H1 (cell line): ENCODE measurements around the gene ADGRA3. TPM values are rescaled to one million over a fixed set of nuclear protein-coding genes. Genes with fewer than 3 reads are reported as not detected.

Experiments
- CTCF ChIA-PET: fragments of 300-600 bp; sonication (Branson Sonifier 250); formaldehyde crosslinking; loops from one replicate; lab custom pipeline; 2021; ENCODE audit not compliant: partially characterized antibody; lab: Charles Lee
- POLR2A ChIA-PET: fragments of 300-600 bp; sonication (Branson Sonifier 250); formaldehyde crosslinking; loops from one replicate; lab custom pipeline; 2021; ENCODE audit warnings: inconsistent platforms; ENCODE audit not compliant: partially characterized antibody; lab: Charles Lee
- DNase-seq, 2 experiments: peaks; one replicate each; pipeline versions ENCODE4 v3.0.0 to v3.0.0-alpha.2; 2010 to 2022; ENCODE audit warnings: low spot score in 2 of 2, low read depth in 1 of 2, mixed read lengths in 1 of 2
- FAIRE-seq: peaks from 2 replicates; lab custom pipeline; 2011; peaks lifted over from hg19 to GRCh38; lab: Jason Lieb, UNC
- H2AFZ ChIP-seq: 2 replicates; pipeline ENCODE4 v1.8.1; 2012; ENCODE audit warnings: low read length, inconsistent platforms
- H2AK5ac ChIP-seq: 2 replicates; pipeline ENCODE4 v1.6.1; 2013; ENCODE audit warnings: low read depth, low read length
- H2BK120ac ChIP-seq: replicated peaks from 2 replicates; pipeline ENCODE3; 2013; ENCODE audit warnings: low read depth, low read length, inconsistent platforms
- H2BK12ac ChIP-seq: 2 replicates; pipeline ENCODE4 v1.6.1; 2013; ENCODE audit warnings: low read depth, low read length
- H2BK15ac ChIP-seq: 2 replicates; pipeline ENCODE4 v1.6.1; 2013; ENCODE audit warnings: low read length
- H2BK20ac ChIP-seq: 2 replicates; pipeline ENCODE4 v1.6.1; 2013; ENCODE audit warnings: low read length
- H2BK5ac ChIP-seq: 2 replicates; pipeline ENCODE4 v1.6.1; 2013; ENCODE audit warnings: low read depth, low read length
- H3K14ac ChIP-seq: 2 replicates; pipeline ENCODE4 v1.6.1; 2013; ENCODE audit warnings: inconsistent platforms; ENCODE audit not compliant: insufficient read length
- H3K18ac ChIP-seq: 2 replicates; pipeline ENCODE4 v1.6.1; 2013; ENCODE audit warnings: low read length; ENCODE audit errors: extremely low read depth
- H3K23ac ChIP-seq: 2 replicates; pipeline ENCODE4 v1.6.1; 2013; ENCODE audit warnings: inconsistent platforms; ENCODE audit not compliant: insufficient read length
- H3K23me2 ChIP-seq: 2 replicates; pipeline ENCODE4 v1.6.1; 2013; ENCODE audit warnings: low read depth, low read length
- H3K27ac ChIP-seq: 2 replicates; pipeline ENCODE4 v1.6.1; 2011; ENCODE audit warnings: low read depth, low read length, inconsistent platforms
- H3K27me3 ChIP-seq, 4 experiments: replicated peaks in 1 of 4; 1 replicate in 1 of 4; 2 replicates in 3 of 4; pipeline versions ENCODE4 v1.6.1 to v1.8.1; 2011 to 2013; ENCODE audit warnings: low read length in 3 of 4, mild to moderate bottlenecking in 3 of 4, inconsistent platforms in 2 of 4, mixed read lengths in 2 of 4, moderate library complexity in 1 of 4; ENCODE audit not compliant: control insufficient read depth in 3 of 4, insufficient read depth in 3 of 4; ENCODE audit errors: extremely low read depth in 1 of 4
- H3K36me3 ChIP-seq, 4 experiments: 2 replicates each; pipeline versions ENCODE4 v1.6.1 to v1.8.1; 2011 to 2013; ENCODE audit warnings: mild to moderate bottlenecking in 4 of 4, low read length in 3 of 4, moderate library complexity in 2 of 4, control low read depth in 1 of 4, inconsistent platforms in 1 of 4; ENCODE audit not compliant: insufficient read depth in 4 of 4, control insufficient read depth in 2 of 4
- H3K4ac ChIP-seq: replicated peaks from 2 replicates; pipeline ENCODE3; 2013; ENCODE audit warnings: low read length, low read depth, mixed read lengths, inconsistent platforms; ENCODE audit not compliant: insufficient read length
- H3K4me1 ChIP-seq, 4 experiments: replicated peaks in 1 of 4; 1 replicate in 1 of 4; 2 replicates in 3 of 4; pipeline versions ENCODE4 v1.6.1 to v1.8.1; 2011 to 2013; ENCODE audit warnings: low read length in 3 of 4, inconsistent platforms in 2 of 4, mixed read lengths in 1 of 4; ENCODE audit not compliant: insufficient read depth in 4 of 4, control insufficient read depth in 3 of 4
- H3K4me2 ChIP-seq, 2 experiments: 2 replicates each; pipeline versions ENCODE4 v1.6.1 to v1.8.1; 2011 to 2013; ENCODE audit warnings: low read depth in 2 of 2, low read length in 2 of 2, control low read depth in 1 of 2, inconsistent platforms in 1 of 2, mild to moderate bottlenecking in 1 of 2; ENCODE audit not compliant: insufficient read depth in 1 of 2
- H3K4me3 ChIP-seq, 4 experiments: fragments of 200-600, 300-600 bp in 1 of 4; sonication (generic), shearing (Covaris generic), sonication (Bioruptor Twin) in 1 of 4; 2 replicates each; pipeline versions ENCODE4 v1.5.1 to v1.8.1; 2011 to 2016; ENCODE audit warnings: low read length in 4 of 4, low read depth in 3 of 4, control low read depth in 2 of 4, inconsistent platforms in 2 of 4, mild to moderate bottlenecking in 2 of 4, mixed read lengths in 1 of 4, moderate library complexity in 1 of 4; ENCODE audit not compliant: insufficient read depth in 2 of 4; ENCODE audit errors: extremely low read depth in 1 of 4
- H3K56ac ChIP-seq: replicated peaks from 2 replicates; pipeline ENCODE3; 2013; ENCODE audit warnings: low read depth, mild to moderate bottlenecking, mixed read lengths, low read length, inconsistent platforms; ENCODE audit not compliant: insufficient read length
- H3K79me1 ChIP-seq: 2 replicates; pipeline ENCODE4 v1.6.1; 2013; ENCODE audit warnings: low read depth, low read length, control low read depth
- H3K79me2 ChIP-seq, 2 experiments: 2 replicates each; pipeline versions ENCODE4 v1.6.1 to v1.8.1; 2012 to 2013; ENCODE audit warnings: low read length in 2 of 2, mild to moderate bottlenecking in 2 of 2, inconsistent platforms in 1 of 2; ENCODE audit not compliant: insufficient read depth in 2 of 2, control insufficient read depth in 1 of 2
- H3K9ac ChIP-seq, 4 experiments: replicated peaks in 1 of 4; 1 replicate in 1 of 4; 2 replicates in 3 of 4; pipeline versions ENCODE4 v1.6.1 to v1.8.1; 2011 to 2013; ENCODE audit warnings: low read depth in 3 of 4, low read length in 3 of 4, control low read depth in 2 of 4, mild to moderate bottlenecking in 2 of 4, moderate library complexity in 2 of 4, inconsistent platforms in 1 of 4; ENCODE audit errors: extremely low read depth in 1 of 4
- H3K9me3 ChIP-seq, 2 experiments: 2 replicates each; pipeline versions ENCODE4 v1.6.1 to v1.8.1; 2012 to 2013; ENCODE audit warnings: mild to moderate bottlenecking in 2 of 2, moderate library complexity in 2 of 2, control low read depth in 1 of 2, inconsistent platforms in 1 of 2, low read depth in 1 of 2, low read length in 1 of 2, mixed read lengths in 1 of 2; ENCODE audit not compliant: insufficient read depth in 2 of 2
- H4K20me1 ChIP-seq, 2 experiments: replicated peaks in 1 of 2; 2 replicates each; pipeline versions ENCODE3 to v1.8.1; 2011 to 2013; ENCODE audit warnings: inconsistent platforms in 2 of 2, low read length in 2 of 2, mild to moderate bottlenecking in 1 of 2; ENCODE audit not compliant: insufficient read depth in 2 of 2, control insufficient read depth in 1 of 2
- H4K5ac ChIP-seq: 2 replicates; pipeline ENCODE4 v1.6.1; 2013; ENCODE audit warnings: low read length, low read depth, mixed read lengths, inconsistent platforms; ENCODE audit not compliant: insufficient read length
- H4K8ac ChIP-seq: 2 replicates; pipeline ENCODE4 v1.8.0; 2013; ENCODE audit warnings: mild to moderate bottlenecking, moderate library complexity, low read length, inconsistent platforms; ENCODE audit not compliant: insufficient read depth; ENCODE audit errors: extremely low read depth
- H4K91ac ChIP-seq: replicated peaks from 2 replicates; pipeline ENCODE3; 2013; ENCODE audit warnings: low read length, mixed read lengths, inconsistent platforms; ENCODE audit not compliant: insufficient read length
- BCL11A ChIP-seq, 2 experiments: IDR thresholded peaks; one replicate each; pipeline ENCODE4 v1.6.1; 2011; ENCODE audit warnings: low read depth in 2 of 2, low read length in 2 of 2, mild to moderate bottlenecking in 2 of 2
- CBX5 ChIP-seq: fragments of 300-800, 300-1000 bp; sonication (generic); IDR thresholded peaks from 2 replicates; pipeline ENCODE4 v1.7.1; 2016; ENCODE audit warnings: antibody characterized with exemption, low read length, low read depth
- EGR1 ChIP-seq: IDR thresholded peaks from 2 replicates; pipeline ENCODE4 v1.6.1; 2011; ENCODE audit warnings: low read depth, low read length, borderline replicate concordance
- HDAC6 ChIP-seq: IDR thresholded peaks from one replicate; pipeline ENCODE4 v1.7.1; 2012; ENCODE audit warnings: low read depth, mild to moderate bottlenecking, inconsistent platforms, low read length, moderate library complexity
- JUND ChIP-seq: IDR thresholded peaks from 2 replicates; pipeline ENCODE4 v1.6.1; 2011; ENCODE audit warnings: mild to moderate bottlenecking, improper control_type of control experiment, low read length
- MAFK ChIP-seq: IDR thresholded peaks from 2 replicates; pipeline ENCODE4 v1.6.1; 2012; ENCODE audit warnings: low read depth, mild to moderate bottlenecking, improper control_type of control experiment, low read length
- SIRT6 ChIP-seq: IDR thresholded peaks from one replicate; pipeline ENCODE4 v1.7.1; 2012; ENCODE audit warnings: low read length, inconsistent platforms
- SP1 ChIP-seq: IDR thresholded peaks from 2 replicates; pipeline ENCODE4 v1.6.1; 2011; ENCODE audit warnings: low read depth, low read length
- TAF7 ChIP-seq: optimal IDR thresholded peaks from 2 replicates; pipeline ENCODE3; 2011; ENCODE audit warnings: low read depth, mild to moderate bottlenecking, inconsistent platforms, low read length, moderate library complexity, borderline replicate concordance
- TBP ChIP-seq: IDR thresholded peaks from 2 replicates; pipeline ENCODE4 v1.6.1; 2011; ENCODE audit warnings: low read depth, low read length, improper control_type of control experiment
- WGBS, 2 experiments: shearing (Covaris generic) in 1 of 2; methylation state at CpG; one replicate each; pipeline versions ENCODE4 v1.1.6 to v1.1.7; 2013 to 2015; ENCODE audit warnings: low lambda C conversion rate in 2 of 2, mixed read lengths in 2 of 2, inconsistent platforms in 1 of 2, low coverage in 1 of 2, missing lambda C conversion rate in 1 of 2; ENCODE audit not compliant: insufficient replicate concordance in 2 of 2, insufficient coverage in 1 of 2, insufficient read length in 1 of 2; ENCODE audit errors: extremely low coverage in 1 of 2, missing lambda C conversion rate in 1 of 2; 5-methylcytosine and 5-hydroxymethylcytosine counted together
- polyA plus RNA-seq, 7 experiments: library from polyadenylated mRNA; depleted of rRNA in 3 of 7; stranded (reverse) in 5 of 7; unstranded in 2 of 7; fragments of >200 nt in 5 of 7; fragments of 200-250 nt in 2 of 7; gene quantifications; 1 replicate in 5 of 7; 2 replicates in 1 of 7; 4 replicates in 1 of 7; pipeline versions ENCODE4 v1.2.1 to v1.2.3, GENCODE V29; 2011 to 2013; ENCODE audit warnings: missing spikeins in 2 of 7, mixed read lengths in 2 of 7
- total RNA-seq: library from RNA; stranded (reverse); fragmentation: NEBNext Ultra II Directional; extraction: Animal tissue kit (Norgen Biotek cat#: 25700); gene quantifications from 2 replicates; pipeline ENCODE4 v1.2.1, GENCODE V29; 2021

Gene ADGRA3
- total and polyA plus RNA-seq, 2 of the 8 experiments (the other 6 are each of a cell fraction or from before 2014, with no cell fraction given) = 31.5 to 63.0 TPM

DNA sequence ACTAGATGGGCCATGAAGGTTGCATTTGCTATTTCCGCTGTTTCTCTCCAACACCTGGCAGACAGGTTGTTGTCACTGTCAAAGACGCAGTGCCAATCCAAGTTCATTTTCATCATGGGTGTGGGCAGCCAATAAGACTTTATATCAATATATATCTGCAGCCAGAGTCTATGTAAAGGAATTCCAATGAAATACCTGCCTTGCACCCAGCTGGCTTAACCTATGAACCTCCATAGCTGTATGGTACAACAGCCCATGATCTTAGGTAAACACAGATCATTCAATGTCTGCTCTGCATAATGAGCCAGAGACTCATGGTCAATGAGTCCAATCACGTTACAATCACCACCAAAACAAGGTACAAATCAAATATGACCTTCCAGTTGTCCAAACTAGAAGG lies 37.7 kb upstream of the ADGRA3 start:
- no peak overlapping the region for H4K5ac ChIP-seq
- no peaks in the 10 kb centered on the region for H3K79me2 ChIP-seq
- no peak overlapping the region for H2BK12ac ChIP-seq
- H2AFZ ChIP-seq = no peak overlapping the region
- ChIA-PET POLR2A (no interaction called here), CTCF (interaction anchor here (1.9 kb wide), 1 partner anchor 19 kb away, joined by 7 read pairs; no protein-coding TSS in a partner anchor)
- H3K27ac ChIP-seq = no peak overlapping the region
- no peak overlapping the region for H3K9ac ChIP-seq
- WGBS, 2 experiments = 87% methylated on average over 3 of the region's 3 CpGs; no CpG with 5 or more reads in 1 of the 2 experiments
- no peak overlapping the region for H3K18ac ChIP-seq
- H4K20me1 ChIP-seq = no peaks in the 10 kb centered on the region
- no peak overlapping the region for H3K56ac ChIP-seq
- H3K27me3 ChIP-seq = no peaks in the 10 kb centered on the region
- no peak overlapping the region for H2AK5ac ChIP-seq
- no peak overlapping the region for H2BK15ac ChIP-seq
- no peak overlapping the region for H3K4ac ChIP-seq
- no peak for TF ChIP-seq HDAC6
- no peak for TF ChIP-seq MAFK
- no peak for TF ChIP-seq SP1
- TF ChIP-seq SIRT6 = no peak
- TF ChIP-seq BCL11A (IDR thresholded peaks at IDR 0.05; ENCODE audit: low read depth in 2 of 2, low read length in 2 of 2) = no peak
- TF ChIP-seq CBX5 = no peak
- no peak for TF ChIP-seq TBP
- no peak for TF ChIP-seq EGR1
- TF ChIP-seq JUND = no peak
- TF ChIP-seq TAF7 = no peak
- H3K4me2 ChIP-seq = no peak overlapping the region
- DNase-seq (no peak), FAIRE-seq (no peak)
- H3K79me1 ChIP-seq = no peaks in the 10 kb centered on the region
- H2BK120ac ChIP-seq = no peak overlapping the region
- no peak overlapping the region for H3K14ac ChIP-seq
- no peak overlapping the region for H2BK5ac ChIP-seq
- no peaks in the 10 kb centered on the region for H3K4me1 ChIP-seq
- H3K36me3 ChIP-seq = no peaks in the 10 kb centered on the region
- H3K4me3 ChIP-seq = no peak overlapping the region
- H2BK20ac ChIP-seq = no peak overlapping the region
- H3K23me2 ChIP-seq = no peaks in the 10 kb centered on the region
- H3K23ac ChIP-seq = no peak overlapping the region
- no peak overlapping the region for H4K8ac ChIP-seq
- no peaks in the 10 kb centered on the region for H3K9me3 ChIP-seq
- no peak overlapping the region for H4K91ac ChIP-seq
